Thyroid gland (tissue), 4 donors: ENCODE results near the gene NDUFS8.

Source experiments
- CTCF ChIP-seq, 6 experiments: fragments of 200-600 bp in 3 of 6; fragments of 450-650 bp in 3 of 6; sonication (generic) in 3 of 6; IDR thresholded peaks; one replicate each; pipeline ENCODE4 v1.5.1; 2016 to 2019; ENCODE audit warnings: antibody characterized with exemption in 6 of 6, mild to moderate bottlenecking in 2 of 6, inconsistent platforms in 1 of 6, moderate library complexity in 1 of 6
- POLR2A ChIP-seq, 2 donors: fragments of 450-650 bp; IDR thresholded peaks; one replicate each; pipeline ENCODE4 v1.6.1; 2017; ENCODE audit warnings: antibody characterized with exemption in 2 of 2, mild to moderate bottlenecking in 2 of 2, moderate library complexity in 1 of 2

- TF ChIP-seq CTCF (IDR thresholded peaks at IDR 0.05) (no peak), POLR2A (IDR thresholded peaks at IDR 0.05) (no peak)
Observed at GRCh38 chr11:68053117-68053516, 22.6 kb downstream of the NDUFS8 start.
